Activated CD4-positive, alpha-beta T cell treated with anti-CD3 and anti-CD28 coated beads for 36 hours (primary cell): ENCODE data around the gene TTC31. TPM values are rescaled to one million over a fixed set of nuclear protein-coding genes. Genes with fewer than 3 reads are reported as not detected.
A peak's percentile ranks its signal among the peaks of the same experiment; 100 is the strongest.

ENCODE experiments used
- ATAC-seq: fragments of 200-7000 bp; cut with Tn5 transposase; one replicate; pipeline ENCODE4 v1.10.0; 2021; ENCODE audit warnings: mild to moderate bottlenecking, moderate library complexity
- CTCF ChIA-PET: fragments of 350-600 bp; sonication (Branson Sonifier 250); formaldehyde crosslinking; loops from one replicate; lab custom pipeline; 2021; ENCODE audit warnings: antibody characterized with exemption; lab: Charles Lee
- POLR2A ChIA-PET: fragments of 350-600 bp; sonication (Branson Sonifier 250); formaldehyde crosslinking; loops from one replicate; lab custom pipeline; 2021; ENCODE audit warnings: antibody characterized with exemption, inconsistent platforms; lab: Charles Lee
- DNase-seq: peaks from one replicate; pipeline ENCODE4 v3.0.0-alpha.2; 2020
- H3K27ac Mint-ChIP-seq: one replicate; pipeline ENCODE4 v1.8.0; 2021; ENCODE audit warnings: mixed read lengths
- H3K27me3 Mint-ChIP-seq: one replicate; pipeline ENCODE4 v1.8.0; 2021; ENCODE audit warnings: mixed read lengths
- H3K36me3 Mint-ChIP-seq: one replicate; pipeline ENCODE4 v1.8.0; 2021; ENCODE audit warnings: low read depth, mixed read lengths
- H3K4me1 Mint-ChIP-seq: one replicate; pipeline ENCODE4 v1.8.0; 2021; ENCODE audit warnings: mixed read lengths
- H3K4me3 Mint-ChIP-seq: one replicate; pipeline ENCODE4 v1.8.0; 2021; ENCODE audit warnings: mild to moderate bottlenecking, moderate library complexity, mixed read lengths
- H3K9me3 Mint-ChIP-seq: one replicate; pipeline ENCODE4 v1.8.0; 2021; ENCODE audit warnings: low read depth, mixed read lengths
- intact Hi-C, 2 experiments: fragments of 100-400 bp; cut with DNase I in 1 of 2; cut with micrococcal nuclease in 1 of 2; formaldehyde crosslinking; loops; one replicate each; pipeline versions ENCODE4 v1.14.2 to v1.15.1; 2022 to 2024; cut with DNase I, micrococcal nuclease
- total RNA-seq, 2 experiments: library from RNA; stranded (reverse); gene quantifications; one replicate each; pipeline ENCODE4 v1.2.3, GENCODE V29; 2021

The TTC31 gene
- total RNA-seq, 2 experiments from 2014 or later, result 24.0 to 24.6 TPM

DNA sequence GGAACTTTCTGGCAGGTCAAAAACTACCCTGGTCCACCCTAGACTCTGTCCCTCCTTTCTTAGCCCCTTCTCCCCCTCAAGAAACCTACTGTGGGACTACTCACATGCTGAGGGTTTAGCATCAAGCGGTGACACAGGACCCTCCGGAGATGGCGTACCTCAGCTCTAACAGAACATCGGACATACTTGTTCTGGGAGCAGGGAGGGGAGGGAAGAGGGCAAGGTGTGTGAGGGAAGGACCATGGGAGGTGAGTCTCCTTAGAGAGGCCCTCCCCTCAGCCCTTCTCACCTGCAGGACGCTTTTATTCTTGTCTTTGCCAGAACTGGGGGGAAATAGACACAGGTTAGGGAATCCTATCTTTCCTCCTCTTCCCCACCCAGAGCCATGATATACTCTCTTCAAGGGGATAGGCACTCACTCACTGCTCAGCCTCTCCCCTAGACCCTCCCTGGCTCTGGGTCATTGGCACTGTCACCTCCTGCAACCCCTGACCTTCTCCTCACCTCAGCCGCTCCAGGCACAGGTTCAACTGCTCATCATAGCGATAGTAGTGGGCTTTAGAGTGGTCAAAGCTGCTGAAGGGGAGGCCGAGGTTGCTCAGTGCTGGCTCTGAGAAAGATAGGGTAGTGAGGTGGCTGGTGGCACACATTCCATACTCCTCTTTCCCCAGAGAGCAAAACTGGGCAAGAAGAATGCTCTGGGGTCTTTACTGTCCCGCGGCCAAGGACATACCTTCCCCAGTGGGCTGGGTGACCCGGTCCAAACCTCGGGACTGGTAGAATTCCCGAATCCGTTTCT lies 22.8 kb downstream of the TTC31 start:
- POLR2A ChIA-PET, result interaction anchor here (1.0 kb wide), 1 partner anchor 25 kb away, joined by 5 read pairs; no protein-coding TSS in a partner anchor
- no peak for ATAC-seq
- DNase-seq, result no peak
- Mint-ChIP-seq H3K4me1 (peaks cover 43% of the 10 kb centered on the region), H3K27me3 (peaks cover 39% of the 10 kb centered on the region), H3K27ac (no peak overlapping the region), H3K4me3 (peak overlapping the region; percentile 13), H3K9me3 (no peaks in the 10 kb centered on the region), H3K36me3 (peaks cover 34% of the 10 kb centered on the region)
- CTCF ChIA-PET, result interaction anchor here (2.0 kb wide), 1 partner anchor 25 kb away, joined by 4 read pairs; no protein-coding TSS in a partner anchor
- intact Hi-C loops, result loop anchor here (2.0 to 5.0 kb wide), 2 partner anchors 51 to 82 kb away; partner anchors contain the start of gene INO80B (in 1 of the 2)

DNA sequence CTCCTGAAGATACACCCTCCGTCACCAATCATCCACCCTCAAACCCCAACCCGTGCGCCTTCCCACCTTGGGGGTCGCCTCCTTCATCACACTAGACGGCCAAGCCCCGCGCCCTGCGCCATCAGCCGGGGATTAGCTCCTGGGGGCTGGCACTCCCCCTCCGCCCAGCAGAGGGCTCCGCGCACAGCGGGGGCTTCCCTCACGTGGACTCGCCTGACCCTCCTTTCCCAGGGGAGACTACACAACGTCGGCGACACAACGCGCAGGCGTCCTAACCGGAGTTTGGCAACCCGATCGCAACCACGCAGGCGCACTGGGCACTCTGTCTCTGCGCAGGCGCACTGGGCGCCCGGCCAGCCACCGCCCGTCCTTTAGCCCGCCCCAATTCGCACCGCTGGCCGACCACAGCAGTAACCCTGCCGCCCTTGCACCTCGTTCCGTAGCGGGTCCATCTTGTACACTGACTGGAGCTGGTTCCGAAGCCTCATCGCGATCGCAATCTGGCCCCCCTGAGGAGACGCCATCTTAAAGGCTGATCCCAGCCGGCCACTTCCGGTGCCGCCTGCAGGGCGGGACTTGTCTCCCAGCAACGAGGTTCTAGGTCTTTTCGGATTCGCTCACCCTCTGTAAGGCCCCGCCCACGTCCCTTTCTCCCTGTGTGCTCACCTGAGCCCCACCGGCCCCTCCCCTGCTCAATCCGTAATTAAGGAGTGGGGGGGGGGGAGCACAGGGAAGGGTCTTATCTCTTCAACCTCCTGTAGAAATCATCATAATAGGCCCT lies 24.5 kb downstream of the TTC31 start, which contains the start of gene PCGF1:
PCGF1 (minus strand) TSS at position 551 of the 781 bp plus-strand sequence; CDS start at position 524, 27 bp downstream.
- H3K27ac Mint-ChIP-seq, result peak within 1 kb of the TSS; percentile 99
- DNase-seq (peak; percentile 99), ATAC-seq (peak; percentile 92)
- CTCF ChIA-PET, result interaction anchor here (0.5 to 2.0 kb wide), 3 partner anchors 27 to 1869 kb away, joined by 3 to 4 read pairs (median 3); no protein-coding TSS in a partner anchor
- peaks cover 34% of the 10 kb centered on the region for H3K36me3 Mint-ChIP-seq
- peaks cover 38% of the 10 kb centered on the region for H3K27me3 Mint-ChIP-seq
- POLR2A ChIA-PET, result interaction anchor here (0.9 kb wide), 1 partner anchor 9 kb away, joined by 3 read pairs; no protein-coding TSS in a partner anchor
- peaks cover 40% of the 10 kb centered on the region for H3K4me1 Mint-ChIP-seq
- no peaks in the 10 kb centered on the region for H3K9me3 Mint-ChIP-seq
- H3K4me3 Mint-ChIP-seq, result peak within 1 kb of the TSS; percentile 93
- intact Hi-C loops, result loop anchor here (1.0 to 5.0 kb wide), 10 partner anchors 22 to 770 kb away; partner anchors contain the start of genes AUP1 (in 2 of the 2), HTRA2 (in 2 of the 2), TTC31 (in 2 of the 2) and DOK1 (in 1 of the 2)

DNA sequence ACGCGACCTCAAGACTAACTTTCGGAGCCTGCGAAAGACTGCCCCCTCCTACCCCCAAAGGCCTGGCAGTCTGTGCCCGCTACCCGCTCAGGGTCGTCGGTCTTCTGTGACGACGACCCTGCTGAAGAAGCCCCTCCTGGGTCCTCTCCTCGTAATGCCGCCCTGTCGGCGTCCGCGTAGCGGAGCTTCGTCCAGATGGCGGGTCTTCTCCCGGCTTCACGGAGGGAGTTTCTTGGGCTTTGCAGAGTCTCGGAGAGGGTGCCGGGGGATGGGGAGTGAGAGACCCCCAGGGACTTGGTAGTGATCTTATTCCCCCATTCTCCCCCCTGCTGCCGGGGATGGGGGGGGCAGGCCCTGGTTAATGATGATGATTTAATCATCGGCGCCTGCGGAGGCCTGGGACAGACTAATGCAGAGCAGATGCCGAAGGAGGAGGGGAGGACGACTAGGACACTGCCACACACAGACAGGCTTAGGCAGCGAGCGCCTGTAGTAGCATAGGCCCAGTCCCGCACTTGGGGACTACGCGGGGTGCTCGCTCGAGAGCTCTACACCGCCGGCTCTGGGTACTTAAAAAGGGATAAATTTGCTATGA lies 25.1 kb downstream of the TTC31 start:
- DNase-seq, result peak; percentile 51
- peak; percentile 16 for ATAC-seq
- Mint-ChIP-seq H3K4me1 (peaks cover 35% of the 10 kb centered on the region), H3K36me3 (peaks cover 34% of the 10 kb centered on the region), H3K27me3 (peaks cover 39% of the 10 kb centered on the region), H3K9me3 (no peaks in the 10 kb centered on the region), H3K27ac (peak overlapping the region; percentile 99), H3K4me3 (peak overlapping the region; percentile 93)
- POLR2A ChIA-PET, result interaction anchor here (0.6 kb wide), 1 partner anchor 86 kb away, joined by 3 read pairs; no protein-coding TSS in a partner anchor
- CTCF ChIA-PET, result interaction anchor here (0.5 to 2.0 kb wide), 4 partner anchors 23 to 80 kb away, joined by 3 to 6 read pairs (median 4); no protein-coding TSS in a partner anchor
- intact Hi-C loops, result loop anchor here (1.0 to 5.0 kb wide), 10 partner anchors 21 to 771 kb away; partner anchors contain the start of genes AUP1 (in 2 of the 2), HTRA2 (in 2 of the 2), TTC31 (in 2 of the 2) and DOK1 (in 1 of the 2)

DNA sequence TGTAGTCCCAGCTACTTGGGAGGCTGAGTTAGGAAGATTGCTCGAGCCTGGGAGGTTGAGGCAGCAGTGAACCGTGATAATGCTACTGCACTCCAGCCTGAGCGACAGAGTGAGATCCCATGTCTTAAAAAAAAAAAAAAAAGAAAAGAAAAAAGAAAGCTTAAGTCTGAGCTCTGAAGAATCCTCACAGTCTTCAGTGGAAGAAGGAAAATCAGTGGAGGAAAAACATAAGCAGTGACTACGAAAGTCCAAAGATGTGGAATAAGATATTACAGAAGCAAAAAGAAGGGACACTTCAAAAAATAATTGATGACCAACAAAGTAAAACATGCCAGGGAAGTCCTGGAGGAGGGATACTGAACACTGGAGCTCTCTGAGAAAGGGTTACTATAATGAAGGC lies 27.4 kb downstream of the TTC31 start:
- intact Hi-C loops, result no loop called here
- DNase-seq, result no peak
- ATAC-seq, result no peak
- Mint-ChIP-seq H3K36me3 (peaks cover 15% of the 10 kb centered on the region), H3K27me3 (peaks cover 36% of the 10 kb centered on the region), H3K9me3 (no peaks in the 10 kb centered on the region), H3K27ac (no peak overlapping the region), H3K4me1 (peaks cover 26% of the 10 kb centered on the region), H3K4me3 (no peak overlapping the region)
- CTCF ChIA-PET, result interaction anchor here (1.1 to 1.7 kb wide), 4 partner anchors 9 to 27 kb away, joined by 3 to 7 read pairs (median 6); partner anchors contain the start of genes CCDC142 and TTC31
- POLR2A ChIA-PET, result interaction anchor here (0.9 to 1.7 kb wide), 2 partner anchors 16 to 52 kb away, joined by 3 to 5 read pairs; partner anchors contain the start of genes DQX1 and WBP1

DNA sequence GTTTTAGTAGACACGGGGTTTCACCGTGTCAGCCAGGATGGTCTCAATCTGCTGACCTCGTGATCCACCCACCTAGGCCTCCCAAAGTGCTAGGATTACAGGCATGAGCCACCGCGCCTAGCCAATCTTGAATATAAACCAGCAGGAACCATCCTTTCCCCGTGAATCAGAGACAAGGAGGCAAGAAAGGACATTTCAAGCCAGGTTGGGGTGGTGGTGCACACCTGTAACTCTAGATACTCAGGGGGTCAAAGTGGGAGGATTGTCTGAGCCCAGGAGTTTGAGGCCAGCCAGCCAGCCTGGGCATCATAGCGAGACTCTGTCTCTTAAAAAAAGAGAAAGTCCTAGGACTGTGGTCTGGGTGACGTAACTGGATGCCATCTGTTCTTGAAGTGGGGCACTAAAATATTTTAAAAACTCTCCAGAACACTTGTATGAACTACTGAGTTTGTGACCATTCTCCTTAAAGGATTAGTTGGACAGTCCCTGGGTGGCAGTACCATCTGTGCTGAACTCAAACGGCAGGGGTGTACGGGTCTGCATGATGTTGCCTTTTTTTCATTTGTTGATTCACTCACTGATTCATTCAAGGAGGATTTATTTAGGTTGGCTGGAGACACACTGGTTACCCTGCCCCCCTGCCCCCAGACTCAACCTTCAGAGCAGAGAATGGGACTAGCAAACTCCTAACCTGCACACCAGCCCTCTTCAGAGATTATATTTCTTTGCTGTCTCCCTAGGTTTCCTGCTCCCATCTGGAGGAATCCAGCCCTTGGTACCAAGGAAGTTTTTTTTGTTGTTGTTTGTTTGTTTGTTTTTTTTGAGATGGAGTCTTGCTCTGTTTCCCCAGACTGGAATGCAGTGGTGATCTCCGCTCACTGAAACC lies 28.5 kb downstream of the TTC31 start:
- H3K4me1 Mint-ChIP-seq, result peaks cover 26% of the 10 kb centered on the region
- H3K36me3 Mint-ChIP-seq, result peaks cover 7% of the 10 kb centered on the region
- no peaks in the 10 kb centered on the region for H3K9me3 Mint-ChIP-seq
- H3K27ac Mint-ChIP-seq, result no peak overlapping the region
- intact Hi-C loops, result no loop called here
- ATAC-seq, result no peak
- H3K4me3 Mint-ChIP-seq, result no peak overlapping the region
- DNase-seq, result no peak
- ChIA-PET CTCF (interaction anchor here (1.1 to 1.7 kb wide), 3 partner anchors 8 to 11 kb away, joined by 3 to 7 read pairs (median 6); no protein-coding TSS in a partner anchor), POLR2A (no interaction called here)
- peaks cover 41% of the 10 kb centered on the region for H3K27me3 Mint-ChIP-seq

DNA sequence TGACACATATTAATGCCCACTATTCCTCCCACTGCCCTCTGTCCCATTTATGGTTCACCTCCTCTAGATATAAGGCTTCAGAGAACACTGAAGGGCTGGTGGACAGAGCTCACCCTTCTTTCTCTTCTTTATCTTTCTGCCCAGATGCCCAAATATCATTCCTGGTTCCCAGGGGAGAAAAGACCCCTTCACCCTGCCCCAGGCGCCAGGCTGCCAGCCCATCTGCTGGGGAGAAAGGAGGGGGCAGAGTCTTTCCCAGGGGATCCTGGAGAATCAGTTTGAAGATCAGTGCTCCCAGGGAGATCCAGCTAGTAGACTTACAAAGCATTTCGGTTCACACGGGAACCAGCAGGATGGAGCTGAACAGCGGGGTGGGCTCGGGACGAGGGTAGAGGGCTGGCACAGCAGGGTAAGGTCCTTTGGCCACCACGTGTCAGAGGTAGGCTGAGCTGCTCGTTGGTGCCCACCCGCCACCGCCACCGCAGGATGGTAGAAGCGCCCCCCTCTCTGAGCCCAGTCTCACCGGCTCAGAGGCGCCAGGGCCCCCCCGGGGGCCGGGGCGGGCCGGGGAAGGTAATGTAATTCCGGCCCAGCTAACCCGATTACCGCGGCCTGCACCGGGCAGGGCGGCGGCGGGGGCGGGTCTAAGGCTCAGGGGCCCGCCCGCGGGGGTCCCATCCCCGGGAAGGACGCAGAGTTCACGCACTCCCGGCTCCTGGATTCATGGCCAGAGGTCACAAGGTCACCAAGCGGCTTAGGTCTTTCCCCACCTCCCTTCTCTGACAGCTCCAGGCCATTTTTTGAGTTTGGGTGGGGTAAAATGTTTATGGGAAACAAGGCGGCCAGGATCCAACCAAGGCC lies 30.1 kb downstream of the TTC31 start:
- intact Hi-C loops, result no loop called here
- POLR2A ChIA-PET, result interaction anchor here (0.6 kb wide), 1 partner anchor 46 kb away, joined by 3 read pairs; no protein-coding TSS in a partner anchor
- Mint-ChIP-seq H3K9me3 (no peaks in the 10 kb centered on the region), H3K4me1 (peaks cover 23% of the 10 kb centered on the region), H3K27ac (no peak overlapping the region), H3K27me3 (peaks cover 55% of the 10 kb centered on the region), H3K4me3 (no peak overlapping the region), H3K36me3 (peaks cover 8% of the 10 kb centered on the region)
- DNase-seq (no peak), ATAC-seq (no peak)
- CTCF ChIA-PET, result interaction anchor here (0.6 to 1.3 kb wide), 4 partner anchors 30 to 474 kb away, joined by 3 to 5 read pairs (median 3); partner anchors contain the start of genes CCDC142 and TTC31

DNA sequence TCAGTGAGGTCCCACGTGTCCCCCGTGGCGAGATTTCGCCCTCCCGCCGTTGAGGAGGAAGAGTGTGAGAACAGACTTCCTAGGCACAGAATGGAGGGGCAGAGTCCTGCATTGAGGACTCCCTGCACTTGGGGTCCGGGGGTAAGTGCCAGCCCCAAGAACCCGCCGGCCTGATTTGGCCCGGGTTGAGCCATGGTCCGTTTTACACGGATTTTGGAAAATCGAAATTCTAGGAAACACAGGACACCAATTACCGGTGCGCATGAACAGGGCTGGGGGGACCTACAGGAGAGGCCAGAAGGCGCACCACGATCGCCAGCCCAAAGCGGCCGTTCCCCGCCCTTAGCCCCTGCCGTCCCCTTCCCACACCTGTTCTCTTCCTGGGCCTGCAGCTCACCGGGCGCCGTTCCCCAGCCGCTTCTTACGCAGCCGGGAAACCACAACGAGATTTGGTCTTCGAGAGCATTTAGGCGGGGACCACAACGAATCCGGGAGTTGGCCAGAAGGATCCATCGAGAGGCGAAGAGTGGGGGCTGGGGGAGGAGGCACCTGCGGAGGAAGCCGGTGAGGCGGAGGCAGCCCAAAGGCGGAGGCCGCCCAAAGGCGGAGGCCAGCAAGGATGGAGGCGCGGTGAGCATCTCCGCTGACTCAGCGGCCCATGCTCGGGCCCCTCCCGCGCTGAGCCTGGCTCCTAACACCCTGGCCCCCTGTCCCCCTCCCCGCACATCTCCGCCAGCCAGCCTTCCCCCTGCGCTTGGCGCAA lies 30.9 kb downstream of the TTC31 start:
- POLR2A ChIA-PET, result interaction anchor here (0.6 kb wide), 1 partner anchor 47 kb away, joined by 3 read pairs; no protein-coding TSS in a partner anchor
- Mint-ChIP-seq H3K9me3 (no peaks in the 10 kb centered on the region), H3K27ac (no peak overlapping the region), H3K36me3 (peaks cover 8% of the 10 kb centered on the region), H3K4me1 (peaks cover 17% of the 10 kb centered on the region), H3K4me3 (peak overlapping the region; percentile 25), H3K27me3 (peaks cover 62% of the 10 kb centered on the region)
- intact Hi-C loops, result loop anchor here in 1 of 2 experiments (1.0 to 2.0 kb wide), 2 partner anchors 14 to 41 kb away; partner anchors contain the start of genes DOK1 and LBX2
- ATAC-seq (peak; percentile 44), DNase-seq (peak; percentile 66)
- CTCF ChIA-PET, result interaction anchor here (1.0 to 1.3 kb wide), 3 partner anchors 31 to 101 kb away, joined by 3 to 5 read pairs (median 3); partner anchors contain the start of genes CCDC142 and TTC31
